Ascending aorta (tissue), 2 donors: ENCODE measurements around the gene CCDC33. TPM values are rescaled to one million over a fixed set of nuclear protein-coding genes. Genes with fewer than 3 reads are reported as not detected.

Experiments
- DNase-seq, 2 donors: peaks; one replicate each; pipeline ENCODE4 v3.0.0-alpha.2; 2019; ENCODE audit warnings: low spot score in 2 of 2
- H3K27ac ChIP-seq, 2 donors: fragments of 200-600 bp; sonication (generic); one replicate each; pipeline ENCODE4 v1.5.1; 2016 to 2017; ENCODE audit warnings: mild to moderate bottlenecking in 1 of 2
- H3K27me3 ChIP-seq: fragments of 200-600 bp; sonication (generic); one replicate; pipeline ENCODE4 v1.5.1; 2017
- H3K36me3 ChIP-seq, 2 donors: fragments of 200-600 bp; sonication (generic); one replicate each; pipeline ENCODE4 v1.5.1; 2016
- H3K4me1 ChIP-seq, 2 donors: fragments of 200-600 bp; sonication (generic); one replicate each; pipeline ENCODE4 v1.5.1; 2016 to 2017; ENCODE audit warnings: mild to moderate bottlenecking in 1 of 2
- H3K4me3 ChIP-seq, 2 donors: fragments of 200-600 bp; sonication (generic); one replicate each; pipeline ENCODE4 v1.5.1; 2016 to 2017; ENCODE audit warnings: mild to moderate bottlenecking in 1 of 2
- H3K9me3 ChIP-seq, 2 donors: fragments of 200-600 bp; sonication (generic); one replicate each; pipeline ENCODE4 v1.5.1; 2016
- CTCF ChIP-seq, 3 experiments: fragments of 200-600 bp in 2 of 3; fragments of 450-650 bp in 1 of 3; sonication (generic) in 2 of 3; IDR thresholded peaks; one replicate each; pipeline ENCODE4 v1.5.1; 2016 to 2019; ENCODE audit warnings: antibody characterized with exemption in 3 of 3, mild to moderate bottlenecking in 1 of 3, moderate library complexity in 1 of 3
- intact Hi-C: fragments of 100-400 bp; cut with DNase I; formaldehyde crosslinking; loops from one replicate; pipeline ENCODE4 v1.15.1; 2023
- total RNA-seq: library from RNA; depleted of rRNA; stranded (reverse); fragments of >200 nt; gene quantifications from one replicate; pipeline ENCODE4 v1.1.0, GENCODE V29; 2016

CCDC33 gene
- total RNA-seq, 1 donor from 2014 or later, result not detected

DNA sequence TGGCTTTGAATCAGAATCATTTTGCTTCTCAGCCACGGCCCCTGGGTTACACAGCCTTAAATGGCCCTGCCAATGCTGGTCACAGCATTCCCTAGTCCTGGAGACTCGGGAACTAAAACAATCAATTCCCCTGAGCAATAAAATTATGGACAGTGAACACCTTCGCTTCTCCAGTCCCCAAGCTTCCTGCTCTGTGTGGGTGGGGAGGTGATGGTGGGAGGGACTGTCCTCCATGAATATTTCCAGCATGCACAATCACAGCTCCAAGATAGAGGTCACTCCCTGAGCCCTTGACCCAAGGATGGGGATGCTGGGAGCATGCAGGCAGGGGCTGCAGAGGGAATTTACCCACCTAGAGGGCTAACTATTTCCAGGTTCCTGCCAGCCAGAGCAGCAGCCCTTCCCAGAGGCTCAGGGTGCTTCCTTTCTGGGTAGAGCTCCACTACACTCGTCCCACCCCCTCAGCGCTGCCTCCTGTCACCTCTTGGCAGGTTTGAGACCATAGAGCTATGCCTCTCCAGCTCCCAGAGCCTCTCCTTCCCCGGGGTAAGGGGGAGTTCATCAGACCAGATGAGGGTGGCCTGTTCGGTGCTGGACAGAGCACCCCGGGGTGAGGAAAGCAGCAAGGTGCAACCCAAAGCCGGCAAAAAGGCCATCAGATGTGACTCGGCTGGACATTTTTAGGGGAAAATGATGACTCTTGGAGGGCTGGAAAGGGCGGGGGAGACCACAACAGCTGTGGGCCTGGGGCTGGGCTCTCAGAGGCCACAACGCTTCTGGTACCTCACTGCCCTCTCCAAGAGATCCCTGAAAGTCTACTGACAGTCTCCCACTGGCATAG is 14.5 kb upstream of the CCDC33 start:
- H3K9me3 ChIP-seq, result no peaks in the 10 kb centered on the region
- H3K27me3 ChIP-seq, result no peaks in the 10 kb centered on the region
- H3K36me3 ChIP-seq, result no peaks in the 10 kb centered on the region
- intact Hi-C loops, result no loop called here
- no peaks in the 10 kb centered on the region for H3K4me1 ChIP-seq
- H3K27ac ChIP-seq, result no peak overlapping the region
- DNase-seq, result no peak
- H3K4me3 ChIP-seq, result no peak overlapping the region
- TF ChIP-seq CTCF (IDR thresholded peaks at IDR 0.05), result no peak

- no peak overlapping the region for H3K4me3 ChIP-seq
- intact Hi-C loops, result no loop called here
- no peaks in the 10 kb centered on the region for H3K27me3 ChIP-seq
- H3K9me3 ChIP-seq, result no peaks in the 10 kb centered on the region
- no peak for DNase-seq
- H3K27ac ChIP-seq, result no peak overlapping the region
- no peaks in the 10 kb centered on the region for H3K36me3 ChIP-seq
- H3K4me1 ChIP-seq, result no peaks in the 10 kb centered on the region
- no peak for TF ChIP-seq CTCF (IDR thresholded peaks at IDR 0.05)
Observed at GRCh38 chr15:74222240-74223119, 13.6 kb upstream of the CCDC33 start.

DNA sequence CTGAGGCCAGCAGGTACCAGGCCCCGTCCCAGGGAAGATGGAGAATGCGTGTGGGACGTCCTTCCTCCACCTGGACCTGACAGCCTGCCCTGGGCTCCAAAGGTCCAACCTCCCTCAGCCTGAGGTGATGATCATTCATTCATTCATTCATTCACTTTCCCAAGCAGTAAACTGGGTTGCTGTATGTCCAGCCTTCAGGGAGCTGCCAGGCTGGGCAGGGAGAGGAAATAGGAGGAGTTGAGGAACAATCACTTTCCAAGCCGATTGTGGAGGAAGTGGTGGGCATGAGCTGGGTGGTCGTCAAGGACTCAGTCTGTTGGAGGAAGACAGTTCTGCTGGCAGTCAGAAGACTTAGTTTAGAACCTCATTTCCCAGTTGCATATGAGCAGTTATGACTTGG is 10.2 kb upstream of the CCDC33 start:
- Histone ChIP-seq H3K27ac (no peak overlapping the region), H3K4me3 (no peak overlapping the region), H3K36me3 (no peaks in the 10 kb centered on the region), H3K27me3 (no peaks in the 10 kb centered on the region), H3K4me1 (peaks cover 2 to 4% of the 10 kb centered on the region in 2 donors), H3K9me3 (no peaks in the 10 kb centered on the region)
- DNase-seq, result no peak
- intact Hi-C loops, result no loop called here
- TF ChIP-seq CTCF (IDR thresholded peaks at IDR 0.05), result no peak

DNA sequence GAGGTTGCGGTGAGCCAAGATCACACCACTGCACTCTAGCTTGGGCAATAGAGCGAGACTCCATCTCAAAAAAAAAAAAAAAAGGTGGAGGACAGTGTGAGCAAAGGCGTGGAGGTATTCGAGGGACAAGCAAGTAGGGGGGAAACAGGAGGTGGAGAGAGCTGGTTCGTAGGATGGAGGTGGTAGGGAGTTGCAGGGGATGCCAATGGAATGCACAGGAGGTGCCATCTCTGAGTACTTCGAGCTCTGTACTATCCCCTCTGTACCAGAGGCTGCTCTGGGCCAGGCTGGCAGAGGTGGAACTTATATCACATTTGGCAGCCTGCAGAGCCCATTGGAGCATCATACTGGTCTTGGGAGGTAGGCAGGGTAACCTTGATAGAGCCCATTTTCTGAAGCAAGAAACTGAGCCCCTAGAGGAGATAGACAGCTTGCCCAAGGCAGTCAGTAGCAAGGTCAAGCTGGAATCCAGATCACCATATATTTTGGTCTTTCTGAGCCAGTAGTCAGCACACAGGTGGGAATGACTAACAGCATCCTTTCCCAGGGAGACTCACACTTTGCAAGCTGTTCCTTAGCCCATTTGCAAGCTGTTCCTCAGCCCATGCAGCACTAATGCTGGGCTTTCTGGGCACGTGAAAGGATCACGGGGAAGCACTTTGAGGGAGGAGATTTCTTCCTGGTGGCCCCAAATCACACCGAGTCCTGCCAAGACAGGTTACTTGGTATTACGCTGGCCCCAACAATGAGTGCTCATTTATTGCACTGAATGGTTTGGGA is 9.2 kb upstream of the CCDC33 start:
- intact Hi-C loops, result no loop called here
- Histone ChIP-seq H3K27me3 (no peaks in the 10 kb centered on the region), H3K9me3 (no peaks in the 10 kb centered on the region), H3K27ac (no peak overlapping the region), H3K4me1 (peaks cover 2 to 4% of the 10 kb centered on the region in 2 donors), H3K4me3 (no peak overlapping the region), H3K36me3 (no peaks in the 10 kb centered on the region)
- TF ChIP-seq CTCF (IDR thresholded peaks at IDR 0.05), result no peak
- no peak for DNase-seq

- intact Hi-C loops, result no loop called here
Observed at GRCh38 chr15:74227968-74228722, 8.0 kb upstream of the CCDC33 start.

More at GRCh38 chr15:74227968-74228722, 8.0 kb upstream of the CCDC33 start:
- no peak for TF ChIP-seq CTCF (IDR thresholded peaks at IDR 0.05)
- Histone ChIP-seq H3K36me3 (no peaks in the 10 kb centered on the region), H3K4me3 (no peak overlapping the region), H3K27me3 (no peaks in the 10 kb centered on the region), H3K9me3 (no peaks in the 10 kb centered on the region), H3K27ac (no peak overlapping the region), H3K4me1 (peaks cover 2 to 4% of the 10 kb centered on the region in 2 donors)
- DNase-seq, result no peak
